COLO668 (cell line): ENCODE results near the gene ITPK1.
A peak's percentile ranks its signal among the peaks of the same experiment; 100 is the strongest.
"Not testable (repeated sequence)": the region's sequence is repeated elsewhere in the genome, so short reads cannot be mapped to it uniquely, and the experiment has no call there.

Experiments
- DNase-seq: peaks from one replicate; lab custom pipeline; 2025; ENCODE audit not compliant: unreplicated experiment; lab: John Stamatoyannopoulos, UW

ITPK1 gene

GRCh38 chr14:93105856-93106255 lies 9.9 kb downstream of the ITPK1 start:
- DNase-seq: not testable (repeated sequence)

- DNase-seq: no peak
Observed at GRCh38 chr14:93105362-93105761, 10.4 kb downstream of the ITPK1 start.

GRCh38 chr14:93104961-93105360 lies 10.8 kb downstream of the ITPK1 start:
- DNase-seq: no peak

- DNase-seq: peak; percentile 70
Observed at GRCh38 chr14:93103392-93104080, 12.2 kb downstream of the ITPK1 start.

- DNase-seq: no peak
Observed at GRCh38 chr14:93102141-93102540, 13.6 kb downstream of the ITPK1 start.

GRCh38 chr14:93101181-93101580 lies 14.5 kb downstream of the ITPK1 start:
- DNase-seq: no peak

GRCh38 chr14:93100570-93100969 lies 15.2 kb downstream of the ITPK1 start:
- no peak for DNase-seq

- DNase-seq: no peak
Observed at GRCh38 chr14:93100100-93100499, 15.6 kb downstream of the ITPK1 start.

GRCh38 chr14:93099643-93100042 lies 16.1 kb downstream of the ITPK1 start:
- DNase-seq: no peak

- no peak for DNase-seq
Observed at GRCh38 chr14:93099196-93099595, 16.5 kb downstream of the ITPK1 start.

- DNase-seq: no peak
Observed at GRCh38 chr14:93096691-93097322, 18.9 kb downstream of the ITPK1 start.

- DNase-seq: no peak
Observed at GRCh38 chr14:93095742-93096510, 19.8 kb downstream of the ITPK1 start.

GRCh38 chr14:93094121-93094918 lies 21.4 kb downstream of the ITPK1 start:
- DNase-seq: no peak

GRCh38 chr14:93092606-93093556 lies 22.8 kb downstream of the ITPK1 start:
- DNase-seq: no peak

GRCh38 chr14:93091666-93092065 lies 24.1 kb downstream of the ITPK1 start:
- no peak for DNase-seq

GRCh38 chr14:93090826-93091555 lies 24.7 kb downstream of the ITPK1 start:
- DNase-seq: no peak

GRCh38 chr14:93089521-93090269 lies 26.0 kb downstream of the ITPK1 start:
- no peak for DNase-seq

GRCh38 chr14:93086441-93087055 lies 29.2 kb downstream of the ITPK1 start:
- no peak for DNase-seq
